Progenitor cell of endocrine pancreas (in vitro differentiated cells): ENCODE data around the gene TSPAN1. TPM values are rescaled to one million over a fixed set of nuclear protein-coding genes. Genes with fewer than 3 reads are reported as not detected.

Source experiments
- DNase-seq: peaks from one replicate; pipeline ENCODE4 v3.0.0; 2021; ENCODE audit warnings: low spot score; ENCODE audit not compliant: unreplicated experiment
- H3K27ac Mint-ChIP-seq: 2 replicates; pipeline ENCODE4 v1.8.0; 2021; ENCODE audit warnings: mild to moderate bottlenecking, moderate library complexity, mixed read lengths
- H3K27me3 Mint-ChIP-seq: 2 replicates; pipeline ENCODE4 v1.8.0; 2021; ENCODE audit warnings: mixed read lengths
- H3K36me3 Mint-ChIP-seq: 2 replicates; pipeline ENCODE4 v1.8.0; 2022; ENCODE audit warnings: mixed read lengths; ENCODE audit not compliant: insufficient read depth
- H3K4me1 Mint-ChIP-seq: 2 replicates; pipeline ENCODE4 v1.8.0; 2021; ENCODE audit warnings: low read depth, mixed read lengths
- H3K4me3 Mint-ChIP-seq: 2 replicates; pipeline ENCODE4 v1.8.0; 2021; ENCODE audit warnings: low read depth, mild to moderate bottlenecking, moderate library complexity, mixed read lengths
- H3K9me3 Mint-ChIP-seq: 2 replicates; pipeline ENCODE4 v1.8.0; 2021; ENCODE audit warnings: low read depth, mixed read lengths
- CTCF ChIP-seq: fragments of 200-600 bp; sonication (generic); IDR thresholded peaks from one replicate; pipeline ENCODE4 v1.5.0; 2021; ENCODE audit warnings: antibody characterized with exemption, mild to moderate bottlenecking; ENCODE audit not compliant: unreplicated experiment
- total RNA-seq: library from RNA; stranded (reverse); gene quantifications from 2 replicates; pipeline ENCODE4 v1.2.1, GENCODE V29; 2021

The TSPAN1 gene
- total RNA-seq, 1 donor from 2014 or later = 4.5 TPM

- no peak overlapping the region for H3K27ac Mint-ChIP-seq
- TF ChIP-seq CTCF = no peak
- H3K36me3 Mint-ChIP-seq = no peaks in the 10 kb centered on the region
- no peaks in the 10 kb centered on the region for H3K9me3 Mint-ChIP-seq
- peak; percentile 25 for DNase-seq
- peaks cover 39% of the 10 kb centered on the region for H3K27me3 Mint-ChIP-seq
- no peak overlapping the region for H3K4me3 Mint-ChIP-seq
- H3K4me1 Mint-ChIP-seq = no peaks in the 10 kb centered on the region
Observed at GRCh38 chr1:46171871-46172270, 3.0 kb upstream of the TSPAN1 start.

GRCh38 chr1:46172321-46172720, 2.6 kb upstream of the TSPAN1 start:
- no peaks in the 10 kb centered on the region for H3K9me3 Mint-ChIP-seq
- TF ChIP-seq CTCF = no peak
- no peak overlapping the region for H3K27ac Mint-ChIP-seq
- no peaks in the 10 kb centered on the region for H3K4me1 Mint-ChIP-seq
- no peak for DNase-seq
- no peak overlapping the region for H3K4me3 Mint-ChIP-seq
- no peaks in the 10 kb centered on the region for H3K36me3 Mint-ChIP-seq
- peaks cover 36% of the 10 kb centered on the region for H3K27me3 Mint-ChIP-seq

- no peak for TF ChIP-seq CTCF
- peaks cover 29% of the 10 kb centered on the region for H3K27me3 Mint-ChIP-seq
- H3K4me3 Mint-ChIP-seq = no peak overlapping the region
- H3K9me3 Mint-ChIP-seq = no peaks in the 10 kb centered on the region
- H3K27ac Mint-ChIP-seq = no peak overlapping the region
- H3K4me1 Mint-ChIP-seq = no peaks in the 10 kb centered on the region
- H3K36me3 Mint-ChIP-seq = no peaks in the 10 kb centered on the region
- DNase-seq = no peak
Observed at GRCh38 chr1:46173361-46173856, 1.5 kb upstream of the TSPAN1 start.

- Mint-ChIP-seq H3K27me3 (peaks cover 15% of the 10 kb centered on the region), H3K4me1 (no peaks in the 10 kb centered on the region), H3K36me3 (no peaks in the 10 kb centered on the region), H3K4me3 (no peak overlapping the region), H3K27ac (no peak overlapping the region), H3K9me3 (no peaks in the 10 kb centered on the region)
- DNase-seq = no peak
- no peak for TF ChIP-seq CTCF
Observed at GRCh38 chr1:46175243-46175642, 356 bp downstream of the TSPAN1 start.

GRCh38 chr1:46176211-46176865, 1.5 kb downstream of the TSPAN1 start, which contains the start of gene P3R3URF:
TSS of gene P3R3URF (minus strand) at chr1:46176488. CDS start at chr1:46176471, 17 bp downstream.
- Mint-ChIP-seq H3K36me3 (no peaks in the 10 kb centered on the region), H3K4me3 (no peak within 1 kb of the TSS), H3K27ac (no peak within 1 kb of the TSS), H3K4me1 (no peaks in the 10 kb centered on the region), H3K9me3 (no peaks in the 10 kb centered on the region), H3K27me3 (peaks cover 8% of the 10 kb centered on the region)
- no peak for TF ChIP-seq CTCF
- DNase-seq = no peak
